ENCODE measurements around the gene ARHGEF4.
"Not testable (repeated sequence)": the region's sequence is repeated elsewhere in the genome, so short reads cannot be mapped to it uniquely, and the experiment has no call there.

Gene ARHGEF4

DNA sequence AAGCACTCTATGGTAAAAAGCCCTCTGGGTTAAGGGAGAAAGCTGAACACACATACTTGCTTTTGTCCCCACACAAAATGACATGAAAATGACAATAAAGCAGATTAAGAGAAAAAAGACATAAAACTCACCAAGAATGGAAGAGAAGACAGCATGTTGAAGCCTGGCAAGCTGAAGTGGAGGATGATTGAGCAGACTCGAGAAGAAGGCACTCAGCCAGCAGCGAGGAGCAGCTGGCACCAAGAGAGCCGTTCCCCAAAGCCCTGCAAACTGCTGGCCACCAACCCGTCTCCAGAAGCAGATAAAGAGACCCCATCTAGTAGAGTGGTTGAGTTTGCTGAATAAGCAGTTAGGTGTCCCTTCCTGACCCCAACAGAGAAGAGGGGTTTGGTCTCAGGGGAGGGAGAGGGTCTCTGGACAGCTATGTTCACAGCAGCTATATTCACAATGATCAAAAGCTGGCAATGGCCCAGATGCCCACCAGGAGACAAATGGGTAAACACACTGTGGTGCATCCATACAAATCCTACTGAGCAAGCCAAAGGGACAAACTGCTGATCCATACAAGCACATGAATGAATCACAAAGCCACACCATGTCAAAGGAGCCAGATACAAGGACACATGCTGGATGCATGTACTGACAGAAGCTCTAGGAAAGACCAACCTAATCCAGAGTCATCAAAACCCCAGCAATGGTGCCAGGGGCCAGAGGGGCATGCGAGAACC lies 219.7 kb downstream of the ARHGEF4 start:
- DNase-seq, result no peak

DNA sequence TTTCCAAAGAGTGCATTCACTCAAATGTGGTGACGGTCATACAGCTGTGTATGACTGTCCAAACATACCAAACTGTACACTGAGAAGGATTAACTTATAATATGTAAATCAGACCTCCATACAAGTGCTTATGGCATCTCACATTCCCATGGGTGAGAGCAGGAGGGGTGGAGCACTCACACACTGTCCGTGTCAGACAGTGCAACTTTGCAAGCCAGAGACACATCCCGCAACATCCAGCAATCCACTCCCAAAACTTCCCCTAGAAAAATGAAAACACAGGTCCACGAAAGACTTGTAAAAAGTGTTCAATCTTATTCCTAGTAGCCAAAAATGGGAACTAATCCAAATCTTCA lies 220.2 kb downstream of the ARHGEF4 start:
- DNase-seq, result peak; percentile 4

- DNase-seq, result no peak
Measured at GRCh38 chr2:131058214-131058843, 221.6 kb downstream of the ARHGEF4 start.

DNA sequence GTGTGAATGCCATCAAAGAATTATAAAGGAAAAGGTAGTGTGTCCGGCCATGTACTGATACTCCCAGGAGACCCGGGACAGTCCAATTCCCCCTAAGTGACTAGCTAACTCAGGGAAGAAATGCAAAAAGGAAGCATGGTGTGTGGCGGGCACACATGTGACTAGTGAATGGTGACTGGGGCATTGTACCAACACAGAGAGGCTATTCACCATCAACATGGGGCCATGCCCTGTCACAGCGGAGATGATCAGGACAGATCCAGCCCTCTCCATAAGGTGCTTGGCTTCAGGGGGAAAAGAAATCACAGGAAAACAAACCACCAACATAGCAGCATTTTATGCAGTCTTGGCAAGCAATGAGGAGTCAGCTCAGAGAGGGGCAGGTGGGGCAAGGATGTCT lies 222.2 kb downstream of the ARHGEF4 start:
- no peak for DNase-seq

DNA sequence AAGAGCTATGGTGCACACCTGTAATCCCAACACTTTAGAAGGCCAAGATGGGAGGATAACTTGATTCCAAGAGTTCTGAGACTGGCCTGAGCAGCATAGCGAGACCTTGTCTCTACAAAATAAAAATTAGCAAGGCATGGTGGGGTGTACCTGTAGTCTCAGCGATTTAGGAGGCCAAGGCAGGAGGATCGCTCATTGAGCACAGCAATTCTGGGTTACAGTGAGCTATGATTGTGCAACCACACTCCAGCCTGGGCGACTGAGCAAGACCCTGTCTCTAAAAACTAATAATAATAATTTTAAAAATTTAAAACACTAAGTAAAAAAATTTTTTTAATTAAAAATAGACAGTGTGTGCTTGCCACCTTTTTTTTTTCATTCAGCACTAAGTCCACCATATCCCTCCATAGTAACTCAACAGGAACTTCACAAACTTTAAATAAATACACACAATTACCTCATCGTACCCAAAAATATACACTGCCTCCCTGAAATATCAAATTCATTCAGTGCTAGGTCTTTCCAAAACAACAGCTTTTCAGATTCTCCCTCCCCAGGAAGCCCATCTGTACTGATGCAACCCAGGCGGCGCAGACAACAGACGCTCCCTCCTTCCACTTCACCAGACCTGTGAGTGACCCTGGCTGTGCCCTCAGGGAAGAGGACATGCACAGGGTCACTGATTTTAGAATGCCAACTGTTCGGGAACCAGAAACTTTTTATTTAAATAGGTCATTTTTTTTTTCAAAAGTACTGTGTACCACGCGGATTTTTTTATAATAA lies 227.0 kb downstream of the ARHGEF4 start:
- DNase-seq, result no peak

DNA sequence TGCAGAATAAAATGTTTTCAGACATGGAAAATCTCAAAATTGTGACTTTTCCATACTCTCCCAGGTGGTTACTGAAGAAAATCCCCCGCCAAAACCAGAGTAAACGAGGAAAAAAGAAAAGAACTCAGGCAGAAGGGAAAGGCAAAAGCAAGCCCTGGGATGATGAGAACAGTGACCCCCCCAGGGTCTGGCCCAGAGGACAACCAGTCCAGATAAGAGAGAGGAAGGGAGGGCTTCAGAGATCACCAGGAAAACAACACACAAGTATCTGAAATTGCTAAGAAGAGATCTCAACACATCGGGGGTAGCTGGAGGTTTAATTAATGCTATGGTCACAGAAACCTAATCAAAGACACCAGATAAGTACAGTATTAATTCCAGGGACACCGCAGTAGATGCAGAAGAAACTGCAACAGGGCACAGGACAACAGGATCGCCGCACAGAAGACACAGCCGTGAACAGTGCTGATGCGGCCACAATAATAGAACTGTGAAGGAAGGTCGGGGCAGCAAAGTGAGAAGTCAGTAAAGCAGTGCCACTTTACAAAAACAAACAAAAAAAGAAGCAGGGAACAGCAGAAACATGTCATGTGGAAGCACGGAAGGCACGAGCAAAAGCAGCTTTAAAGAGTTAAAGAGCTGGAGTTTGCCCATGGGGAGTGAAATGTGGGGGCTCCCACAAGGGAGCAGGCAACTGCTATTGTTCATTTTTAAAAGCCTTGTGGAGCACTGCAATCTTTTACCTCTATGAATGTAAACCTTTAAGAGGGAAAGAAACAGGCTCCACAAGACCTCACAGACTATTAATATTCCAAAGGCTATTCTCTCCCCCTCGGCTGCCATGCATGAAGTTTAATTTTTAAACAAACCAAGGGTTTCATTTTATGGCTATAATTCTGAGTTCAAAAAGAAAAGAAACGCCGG lies 228.1 kb downstream of the ARHGEF4 start:
- no peak for DNase-seq

GRCh38 chr2:131067465-131068125 lies 230.9 kb downstream of the ARHGEF4 start:
- no peak for DNase-seq

DNA sequence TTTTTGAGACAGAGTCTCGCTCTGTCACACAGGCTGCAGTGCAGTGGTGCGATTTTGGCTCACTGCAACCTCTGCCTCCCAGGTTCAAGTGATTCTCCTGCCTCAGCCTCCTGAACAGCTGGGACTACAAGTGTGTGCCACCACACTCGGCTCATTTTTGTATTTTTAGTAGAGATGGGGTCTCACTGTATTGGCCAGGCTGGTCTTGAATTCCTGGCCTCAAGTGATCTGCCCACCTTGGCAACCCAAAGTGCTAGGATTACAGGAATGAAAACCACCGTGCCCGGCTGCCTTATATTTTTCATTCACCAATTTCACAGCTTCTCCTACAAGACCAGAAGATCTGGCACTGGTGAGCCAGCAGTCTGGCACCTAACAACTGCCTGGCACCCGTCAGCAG lies 231.5 kb downstream of the ARHGEF4 start:
- not testable (repeated sequence) for DNase-seq

- DNase-seq, result not testable (repeated sequence)
Measured at GRCh38 chr2:131075578-131075977, 238.9 kb downstream of the ARHGEF4 start.

DNA sequence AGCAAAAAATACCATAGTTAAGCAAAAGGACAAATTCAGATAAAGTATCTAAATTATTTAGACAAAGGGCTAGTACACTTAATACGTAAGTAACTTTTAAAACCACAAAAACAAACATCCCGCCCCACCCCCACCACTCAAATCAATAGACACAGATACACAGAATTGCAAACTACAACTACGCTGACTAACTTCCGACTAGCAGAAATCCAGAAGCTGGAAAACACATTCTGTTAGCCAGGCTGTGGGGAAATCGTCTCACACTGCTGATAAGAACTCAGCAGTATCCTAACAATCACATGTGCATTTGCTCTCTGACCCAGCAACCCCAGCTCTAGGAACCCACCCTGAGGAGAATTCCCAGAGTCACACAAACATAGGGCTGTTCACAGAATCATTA lies 240.0 kb downstream of the ARHGEF4 start:
- no peak for DNase-seq

- DNase-seq, result no peak
Measured at GRCh38 chr2:131077182-131077846, 240.6 kb downstream of the ARHGEF4 start.

GRCh38 chr2:131077966-131078365 lies 241.3 kb downstream of the ARHGEF4 start:
- no peak for DNase-seq

DNA sequence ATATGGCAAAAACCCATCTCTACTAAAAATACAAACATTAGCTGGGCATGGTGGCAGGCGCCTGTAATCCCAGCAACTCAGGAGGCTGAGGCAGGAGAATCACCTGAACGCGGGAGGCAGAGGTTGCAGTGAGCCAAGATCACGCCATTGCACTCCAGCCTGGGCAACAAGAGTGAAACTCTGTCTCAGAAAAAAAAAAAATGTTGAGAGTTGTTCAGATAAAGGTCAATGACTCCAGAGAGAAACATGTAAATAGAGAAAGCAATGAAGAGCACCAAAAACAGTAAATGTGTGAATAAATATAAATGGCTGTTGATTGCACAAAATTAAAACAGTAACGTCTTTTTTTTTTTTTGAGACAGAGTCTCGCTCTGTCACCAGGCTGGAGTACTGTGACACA lies 243.2 kb downstream of the ARHGEF4 start:
- DNase-seq, result not testable (repeated sequence)

DNA sequence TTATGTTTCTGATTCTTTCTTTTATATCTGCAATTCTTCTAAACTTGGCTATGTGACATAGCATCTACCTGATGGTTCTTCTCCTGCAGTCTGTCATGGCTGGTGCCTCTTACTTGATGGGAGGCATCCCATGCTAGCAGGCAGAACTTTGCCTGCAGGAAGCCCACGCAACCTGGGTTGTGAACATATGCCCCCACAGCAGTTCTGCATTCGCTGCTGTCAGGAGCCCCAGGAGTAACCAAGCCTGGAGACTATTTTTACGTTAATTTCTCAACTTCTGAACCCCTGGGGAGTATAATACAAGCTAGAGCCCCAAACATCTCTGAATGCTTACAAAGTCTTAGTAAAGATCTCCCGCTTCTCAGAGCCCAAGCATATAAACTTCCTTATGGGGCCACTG lies 244.5 kb downstream of the ARHGEF4 start:
- DNase-seq, result no peak

DNA sequence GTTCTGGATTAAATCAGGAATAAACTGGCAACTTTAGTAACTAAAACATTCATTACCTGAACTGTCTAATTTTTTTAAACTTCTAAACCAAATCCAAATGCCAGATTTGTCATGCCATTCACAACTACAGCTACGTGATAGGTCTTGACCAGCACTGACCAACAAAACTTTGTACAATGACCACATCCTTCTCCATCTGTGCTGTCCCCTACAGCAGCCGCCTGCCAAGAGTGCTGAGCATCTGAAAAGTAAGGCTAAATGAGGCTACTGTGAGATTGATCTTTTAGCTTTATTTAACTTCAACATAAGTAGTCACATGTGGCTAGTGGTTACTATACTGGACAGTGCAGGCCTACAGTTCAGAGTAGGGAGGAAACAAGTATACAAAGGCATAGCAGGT lies 248.9 kb downstream of the ARHGEF4 start:
- no peak for DNase-seq

- no peak for DNase-seq
Measured at GRCh38 chr2:131092458-131093005, 255.8 kb downstream of the ARHGEF4 start.

GRCh38 chr2:131093006-131093695 lies 256.4 kb downstream of the ARHGEF4 start, which contains the start of gene FAM168B:
Gene FAM168B (minus strand): TSS chr2:131093460. CDS start chr2:131082646, 10,814 bp downstream.
- DNase-seq, result peak; percentile 84

GRCh38 chr2:131093696-131094462 lies 257.2 kb downstream of the ARHGEF4 start:
- DNase-seq, result no peak

- peak; percentile 41 for DNase-seq
Measured at GRCh38 chr2:131094463-131095281, 258.0 kb downstream of the ARHGEF4 start.
